Measurements from ENCODE around the gene TRIM46. TPM values are rescaled to one million over a fixed set of nuclear protein-coding genes. Genes with fewer than 3 reads are reported as not detected.
A peak's percentile ranks its signal among the peaks of the same experiment; 100 is the strongest.

TRIM46 gene
- total and polyA plus RNA-seq, 2 of the 13 experiments (the other 11 are each of a cell fraction or from before 2014, with no cell fraction given), result 0.04 to 0.09 TPM

GRCh38 chr1:155127105-155127966, 46.3 kb upstream of the TRIM46 start, which contains the start of gene EFNA1 (continued):
- TF ChIP-seq ATAD3A (CRISPR knock-in tag; IDR thresholded peaks at IDR 0.05) (no peak), ZNF207 (IDR thresholded peaks at IDR 0.05; ENCODE audit: borderline replicate concordance) (no peak), RORA (CRISPR knock-in tag; IDR thresholded peaks at IDR 0.05) (no peak), CENPX (CRISPR knock-in tag; IDR thresholded peaks at IDR 0.05) (no peak), BCLAF1 (IDR thresholded peaks at IDR 0.05) (no peak), ZFP37 (CRISPR knock-in tag; IDR thresholded peaks at IDR 0.05; ENCODE audit: borderline replicate concordance) (peak; percentile 61; the same call in 1 of the 2 replicates), PLRG1 (conservative IDR thresholded peaks at IDR 0.05) (no peak), THRA (CRISPR knock-in tag; IDR thresholded peaks at IDR 0.05; ENCODE audit: borderline replicate concordance) (peak; percentile 91), ZNF75D (CRISPR knock-in tag; IDR thresholded peaks at IDR 0.05; ENCODE audit: borderline replicate concordance) (no peak), ZNF800 (CRISPR knock-in tag; IDR thresholded peaks at IDR 0.05) (no peak), MZF1 (CRISPR knock-in tag; IDR thresholded peaks at IDR 0.05; ENCODE audit: borderline replicate concordance) (no peak), KLF11 (CRISPR knock-in tag; IDR thresholded peaks at IDR 0.05) (peak; percentile 96; the same call in 1 of the 2 replicates), NRL (CRISPR knock-in tag; IDR thresholded peaks at IDR 0.05; ENCODE audit: borderline replicate concordance) (no peak; the same call in 1 of the 2 replicates), UBTF (CRISPR knock-in tag; IDR thresholded peaks at IDR 0.05) (peak; percentile 78), GATAD2A (CRISPR knock-in tag; IDR thresholded peaks at IDR 0.05) (peak; percentile 94), SOX5 (CRISPR knock-in tag; IDR thresholded peaks at IDR 0.05; ENCODE audit: borderline replicate concordance) (peak; percentile 97), ZBTB3 (CRISPR knock-in tag; IDR thresholded peaks at IDR 0.05; ENCODE audit: borderline replicate concordance, low read depth) (peak; percentile 84; the same call in 1 of the 2 replicates), TERF1 (CRISPR knock-in tag; IDR thresholded peaks at IDR 0.05) (no peak; the same call in 1 of the 2 replicates), ZNF556 (CRISPR knock-in tag; IDR thresholded peaks at IDR 0.05; ENCODE audit: borderline replicate concordance) (peak; percentile 83; the same call in 1 of the 2 replicates)
